ENCODE data around the gene RITA1. TPM values are rescaled to one million over a fixed set of nuclear protein-coding genes. Genes with fewer than 3 reads are reported as not detected.
"Not testable (repeated sequence)": the region's sequence is repeated elsewhere in the genome, so short reads cannot be mapped to it uniquely, and the experiment has no call there.

RITA1 gene, protein sequence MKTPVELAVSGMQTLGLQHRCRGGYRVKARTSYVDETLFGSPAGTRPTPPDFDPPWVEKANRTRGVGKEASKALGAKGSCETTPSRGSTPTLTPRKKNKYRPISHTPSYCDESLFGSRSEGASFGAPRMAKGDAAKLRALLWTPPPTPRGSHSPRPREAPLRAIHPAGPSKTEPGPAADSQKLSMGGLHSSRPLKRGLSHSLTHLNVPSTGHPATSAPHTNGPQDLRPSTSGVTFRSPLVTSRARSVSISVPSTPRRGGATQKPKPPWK
- total RNA-seq: 9.9 TPM
- long read RNA-seq, transcript RITA1-203 (3 exons, 1,898 nt): minor isoform, 6 of 63 reads
- long read RNA-seq, transcript RITA1-201 (4 exons, 2,053 nt): major isoform, 51 of 63 reads
- long read RNA-seq, partial matches to known transcripts: 2 of 63 reads
- long read RNA-seq, other reads (novel, unspliced or antisense): 1 of 63 reads

DNA sequence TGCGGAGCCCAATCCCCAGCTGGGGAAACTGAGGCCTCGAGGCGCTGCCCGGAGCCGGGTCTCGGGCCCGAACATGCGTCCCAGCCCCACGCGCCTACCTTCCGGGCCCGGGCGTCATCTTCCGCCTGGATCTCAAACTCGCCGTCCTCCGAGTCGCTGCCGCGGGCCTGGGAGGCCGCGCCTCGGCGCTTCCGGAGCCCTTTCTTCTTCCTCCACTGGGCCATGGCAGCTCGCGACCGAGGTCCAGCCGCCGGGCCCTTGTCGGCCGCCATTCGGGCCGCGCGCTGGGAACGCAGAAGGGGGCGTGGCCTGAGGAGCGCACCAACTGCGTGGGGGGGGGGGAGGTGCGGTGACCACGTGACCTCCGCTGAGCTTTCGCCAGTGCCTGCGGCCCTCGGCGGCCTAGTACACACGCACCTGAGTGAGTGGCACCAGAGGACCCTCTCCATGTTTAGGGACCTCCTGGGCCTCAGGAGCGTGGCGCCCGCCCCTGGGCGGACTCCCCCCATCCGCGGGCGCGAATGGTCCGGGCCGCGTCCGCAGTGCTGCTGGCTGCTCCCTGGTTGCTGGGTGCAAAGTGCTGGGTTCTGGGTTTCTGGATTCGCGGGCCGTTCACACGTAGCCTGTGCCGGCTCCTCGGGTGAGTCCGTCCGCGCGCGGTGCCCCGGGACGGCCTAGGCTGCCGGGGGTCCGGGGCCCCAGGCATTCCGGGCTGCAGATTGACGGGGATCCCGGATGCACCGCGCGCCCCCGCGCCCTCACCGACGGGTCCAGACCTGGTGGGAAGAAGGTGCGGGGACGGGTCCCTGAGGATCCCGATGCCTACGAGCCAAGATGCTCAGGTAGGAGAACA lies at the start of gene RITA1, which contains the start of gene DDX54:
Gene RITA1 (plus strand): TSS at position 542 of the 853 bp plus-strand sequence. CDS start 1,026 bp downstream, outside the sequence.
Gene DDX54 (minus strand): TSS at position 299 of the 853 bp plus-strand sequence. CDS start 27 bp downstream, at position 272.
- peak; percentile 93 for DNase-seq (ENCODE audit: low spot score)

DNA sequence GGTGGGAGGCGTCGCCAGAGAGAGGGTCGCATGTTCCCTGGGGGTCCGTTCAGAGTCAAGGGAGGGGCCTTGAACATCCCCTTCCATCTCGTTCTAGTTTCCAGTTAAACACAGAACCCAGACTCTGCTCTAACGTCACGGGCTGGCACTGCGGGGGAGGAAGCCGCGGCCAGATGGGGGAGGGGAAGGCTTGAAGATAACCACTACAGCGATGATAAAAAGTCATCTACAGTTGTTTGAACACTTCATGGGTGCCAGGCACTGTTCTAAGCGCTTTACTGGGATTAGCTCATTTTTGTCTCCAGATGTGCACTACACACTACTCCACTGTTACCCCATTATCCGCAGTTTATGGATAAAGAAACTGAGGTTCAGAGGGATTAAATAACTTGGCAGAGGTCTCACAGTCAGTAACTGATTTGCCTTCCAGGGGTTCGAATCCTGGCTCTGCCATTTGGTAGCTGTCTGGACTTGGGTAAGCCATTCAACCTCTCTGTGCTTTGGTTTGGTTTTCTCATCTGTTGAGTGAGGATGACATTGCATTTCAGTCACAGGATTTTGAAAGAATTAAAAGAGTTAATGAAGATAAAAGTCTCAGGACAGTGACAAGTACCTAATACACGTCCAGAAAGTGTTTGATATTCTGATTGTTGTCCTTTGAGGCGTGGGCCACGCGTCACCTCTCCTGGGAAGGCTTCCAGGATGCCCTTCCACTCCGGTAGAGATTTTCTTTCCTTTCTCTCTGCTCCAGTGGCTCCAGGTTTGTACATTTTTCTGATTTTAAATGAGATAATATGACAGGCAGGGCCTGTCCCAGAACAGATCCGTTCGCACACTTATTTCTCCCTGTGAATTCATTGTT lies 49.2 kb upstream of the RITA1 start:
- no peak for DNase-seq (ENCODE audit: low spot score)

DNA sequence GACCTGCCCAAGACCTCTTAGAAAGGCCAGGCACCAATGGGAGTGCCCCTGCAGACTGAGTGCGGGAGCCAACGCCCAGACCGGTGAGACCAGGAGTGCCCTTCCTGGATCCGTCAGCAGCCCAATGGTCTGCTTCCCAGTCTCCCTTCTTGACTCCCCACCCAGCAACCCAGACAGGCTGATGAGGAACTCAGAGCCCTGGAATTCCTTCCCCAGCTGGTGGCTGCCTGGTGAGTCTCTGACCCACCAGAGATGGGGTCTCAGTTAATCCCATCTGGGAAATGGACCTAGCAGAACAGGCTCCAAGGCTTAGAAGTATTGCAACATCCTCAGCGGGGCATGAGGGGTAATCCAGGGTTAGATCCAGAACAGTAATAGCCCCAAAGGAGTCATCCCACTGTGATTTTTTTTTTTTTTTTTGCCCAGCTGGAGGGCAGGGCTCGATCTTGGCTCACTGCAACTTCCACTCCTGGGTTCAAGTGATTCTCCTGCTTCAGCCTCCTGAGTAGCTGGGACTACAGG lies 48.5 kb upstream of the RITA1 start:
- DNase-seq (ENCODE audit: low spot score): no peak

DNA sequence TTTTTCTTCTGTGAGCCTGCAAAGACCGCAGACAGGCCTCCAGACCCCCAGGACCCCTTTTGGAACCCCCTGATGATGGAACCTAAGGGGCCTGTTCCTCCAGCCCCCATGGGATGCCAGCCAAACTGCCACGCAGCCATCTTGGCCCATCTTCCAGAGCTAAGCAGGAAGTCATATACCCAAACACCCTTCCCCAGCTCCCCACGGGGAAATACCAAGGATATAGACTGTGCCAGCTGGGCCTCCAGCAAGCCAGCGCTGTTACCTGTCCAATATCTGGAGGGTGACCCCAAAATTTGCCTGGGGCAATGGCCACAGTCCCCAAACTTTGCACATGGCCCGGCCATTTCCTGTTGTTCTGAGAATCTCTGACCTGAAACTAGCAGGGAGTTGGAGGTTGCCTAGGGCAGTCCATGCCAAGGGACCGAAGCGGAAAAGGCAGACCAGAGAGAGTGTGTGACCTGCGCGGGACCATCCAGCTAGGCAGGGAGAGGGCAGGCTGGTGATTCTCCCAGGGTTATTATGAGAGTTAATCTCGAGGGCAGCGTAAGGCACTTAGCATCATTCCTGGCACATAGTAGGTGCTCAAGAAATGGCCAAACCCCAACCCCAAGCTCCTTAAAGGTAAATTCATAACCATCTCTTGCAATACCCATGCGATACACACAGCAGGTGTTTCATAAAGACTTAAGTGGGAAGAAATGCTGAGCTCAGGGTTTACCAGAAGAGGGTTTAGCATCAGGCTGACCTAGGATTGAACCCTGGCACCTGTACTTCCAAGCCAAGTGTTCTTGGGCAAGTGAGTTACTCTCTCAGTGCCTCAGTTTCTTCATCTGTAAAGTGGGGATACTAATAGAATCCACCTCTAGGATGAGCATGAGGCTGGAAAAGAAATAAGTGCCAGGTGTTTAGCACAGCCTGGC lies 47.4 kb upstream of the RITA1 start:
- DNase-seq (ENCODE audit: low spot score): no peak

DNA sequence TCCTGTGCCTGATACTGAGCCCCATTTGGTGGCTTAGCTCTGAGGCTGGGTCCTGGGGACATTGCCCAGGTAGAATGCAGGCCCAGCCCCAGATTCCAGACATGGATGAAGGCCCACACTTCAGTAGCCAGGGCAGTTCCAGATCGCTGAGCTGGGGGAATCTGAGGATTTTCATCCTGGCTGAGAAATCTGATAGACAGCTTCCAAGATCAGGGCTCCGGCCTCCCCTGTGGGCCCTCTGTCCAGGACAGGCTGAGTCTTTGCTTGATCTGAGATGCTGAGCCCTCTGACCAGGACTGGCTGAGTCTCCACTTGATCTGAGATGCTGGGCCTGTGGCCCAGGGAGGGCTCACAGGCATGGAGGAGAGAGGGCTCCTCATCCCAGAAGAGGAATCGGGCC lies 46.7 kb upstream of the RITA1 start:
- DNase-seq (ENCODE audit: low spot score): no peak

DNA sequence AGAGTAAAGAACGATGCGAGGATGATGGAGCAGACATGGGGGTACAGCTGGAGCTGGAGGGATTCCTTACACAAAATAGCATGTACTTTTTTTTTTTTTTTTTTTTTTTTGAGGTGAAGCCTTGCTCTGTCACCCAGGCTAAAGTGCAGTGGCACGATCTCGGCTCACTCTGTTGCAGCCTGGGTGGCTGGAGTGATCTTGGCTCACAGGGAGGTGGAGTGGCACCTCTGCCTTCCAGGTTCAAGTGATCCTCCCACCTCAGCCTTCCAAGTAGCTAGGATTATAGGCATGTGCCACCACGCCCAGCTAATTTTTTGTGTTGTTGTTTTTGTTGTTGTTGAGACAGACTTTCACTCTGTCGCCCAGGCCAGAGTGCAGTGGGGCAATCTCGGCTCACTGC lies 44.8 kb upstream of the RITA1 start:
- DNase-seq (ENCODE audit: low spot score): no peak

DNA sequence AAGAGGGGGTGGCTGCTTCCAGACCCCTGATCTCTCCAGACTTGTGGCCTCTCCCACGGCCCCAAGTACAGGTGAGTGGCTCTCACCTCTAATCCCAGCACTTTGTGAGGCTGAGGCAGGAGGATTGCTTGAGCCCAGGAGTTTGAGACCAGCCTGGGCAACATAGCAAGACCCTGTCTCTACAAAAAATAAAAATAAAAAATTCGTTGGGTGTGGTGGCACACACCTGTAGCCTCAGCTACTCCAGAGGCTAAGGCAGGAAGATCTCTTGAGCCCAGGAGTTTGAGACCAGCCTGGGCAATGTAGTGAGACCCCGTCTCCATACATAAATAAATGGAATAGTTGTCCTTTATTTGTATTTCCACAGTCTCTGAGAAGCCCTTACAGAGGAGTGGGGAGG lies 43.8 kb upstream of the RITA1 start:
- not testable (repeated sequence) for DNase-seq (ENCODE audit: low spot score)

DNA sequence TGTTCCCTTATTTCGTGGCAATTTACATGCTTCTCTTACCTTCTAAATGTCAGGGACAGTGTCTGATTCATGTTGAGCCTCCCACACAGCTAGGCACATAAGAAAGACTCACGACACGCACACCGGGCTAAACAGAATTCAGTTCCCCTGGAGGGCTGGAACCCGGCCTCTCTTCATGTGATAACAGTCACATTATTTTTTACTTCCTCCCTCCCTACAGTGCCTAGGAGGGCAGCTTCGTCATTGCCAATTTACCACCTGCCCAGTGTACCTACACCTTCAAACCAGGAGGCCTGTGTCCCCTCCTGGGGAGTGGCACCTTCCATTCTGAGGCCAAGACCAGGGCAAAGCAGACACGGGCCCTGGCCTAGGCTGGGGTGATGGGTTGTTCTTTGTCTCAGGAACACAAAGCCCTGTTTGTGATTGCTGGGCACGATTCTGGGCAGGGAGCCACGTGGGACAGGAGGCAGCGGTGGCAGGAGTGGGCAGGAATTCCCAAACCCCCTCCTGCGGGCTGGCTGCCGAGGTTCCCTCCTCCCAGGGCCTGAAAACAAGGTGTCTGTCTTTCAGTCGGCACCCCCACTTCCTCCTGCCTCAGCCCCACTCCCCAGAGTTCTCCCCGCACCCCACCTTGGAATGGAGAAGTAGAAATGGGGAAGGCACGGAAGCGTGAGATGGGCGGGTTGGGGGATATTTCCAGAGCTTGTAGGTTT lies 43.2 kb upstream of the RITA1 start:
- DNase-seq (ENCODE audit: low spot score): no peak

DNA sequence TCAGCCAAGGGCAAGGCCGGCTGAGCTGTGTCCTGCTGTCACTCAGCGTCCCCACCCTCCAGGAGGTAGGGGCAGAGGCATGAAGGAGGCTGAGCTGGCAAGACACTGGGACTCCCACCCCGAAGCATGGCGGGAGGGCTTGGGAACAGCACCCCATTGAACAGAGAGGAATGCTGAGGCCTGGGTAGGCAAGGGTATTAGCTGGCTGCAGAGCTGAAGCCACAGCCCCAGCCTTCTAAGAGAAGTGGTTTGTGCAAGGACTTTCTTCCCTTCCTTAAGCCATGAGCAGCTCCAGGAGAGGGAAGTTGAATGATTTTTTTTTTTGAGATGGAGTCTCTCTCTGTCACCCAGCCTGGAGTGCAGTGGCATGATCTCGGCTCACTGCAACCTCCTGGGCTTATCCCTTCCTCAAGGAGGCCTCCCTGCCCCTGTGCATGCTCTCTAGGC lies 42.6 kb upstream of the RITA1 start:
- DNase-seq (ENCODE audit: low spot score): no peak

DNA sequence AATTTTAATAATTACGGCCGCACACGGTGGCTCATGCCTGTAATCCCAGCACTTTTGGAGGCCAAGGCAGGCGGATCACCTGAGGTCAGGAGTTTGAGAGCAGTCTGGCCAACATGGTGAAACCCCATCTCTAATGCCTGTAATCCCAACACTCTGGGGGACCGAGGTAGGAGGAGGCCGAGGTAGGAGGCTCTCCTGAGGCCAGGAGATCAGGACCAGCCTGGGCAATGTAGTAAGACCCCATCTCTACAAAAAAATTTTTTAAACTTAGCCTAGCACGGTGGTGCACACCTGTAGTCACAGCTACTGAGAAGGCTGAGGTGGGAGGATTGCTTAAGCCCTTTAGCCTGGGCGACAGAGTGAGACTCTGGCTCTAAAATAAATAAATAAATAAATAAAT lies 41.6 kb upstream of the RITA1 start:
- DNase-seq (ENCODE audit: low spot score): no peak

DNA sequence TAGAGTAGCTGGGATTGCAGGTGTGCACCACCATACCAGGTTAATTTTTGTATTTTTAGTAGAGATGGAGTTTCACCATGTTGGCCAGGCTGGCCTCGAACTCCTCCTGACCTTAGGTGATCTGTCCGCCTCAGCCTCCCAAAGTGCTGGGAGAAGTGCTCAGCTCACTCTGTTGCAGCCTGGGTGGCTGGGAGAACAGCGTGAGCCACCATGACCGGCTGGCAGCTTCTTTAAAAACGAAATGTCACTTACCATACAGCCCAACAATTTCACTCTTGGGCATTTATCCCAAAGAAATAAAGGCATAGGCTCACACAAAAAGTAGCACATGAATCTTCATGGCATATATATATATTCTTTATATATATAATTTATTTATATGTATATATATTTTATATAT lies 40.7 kb upstream of the RITA1 start:
- DNase-seq (ENCODE audit: low spot score): no peak

DNA sequence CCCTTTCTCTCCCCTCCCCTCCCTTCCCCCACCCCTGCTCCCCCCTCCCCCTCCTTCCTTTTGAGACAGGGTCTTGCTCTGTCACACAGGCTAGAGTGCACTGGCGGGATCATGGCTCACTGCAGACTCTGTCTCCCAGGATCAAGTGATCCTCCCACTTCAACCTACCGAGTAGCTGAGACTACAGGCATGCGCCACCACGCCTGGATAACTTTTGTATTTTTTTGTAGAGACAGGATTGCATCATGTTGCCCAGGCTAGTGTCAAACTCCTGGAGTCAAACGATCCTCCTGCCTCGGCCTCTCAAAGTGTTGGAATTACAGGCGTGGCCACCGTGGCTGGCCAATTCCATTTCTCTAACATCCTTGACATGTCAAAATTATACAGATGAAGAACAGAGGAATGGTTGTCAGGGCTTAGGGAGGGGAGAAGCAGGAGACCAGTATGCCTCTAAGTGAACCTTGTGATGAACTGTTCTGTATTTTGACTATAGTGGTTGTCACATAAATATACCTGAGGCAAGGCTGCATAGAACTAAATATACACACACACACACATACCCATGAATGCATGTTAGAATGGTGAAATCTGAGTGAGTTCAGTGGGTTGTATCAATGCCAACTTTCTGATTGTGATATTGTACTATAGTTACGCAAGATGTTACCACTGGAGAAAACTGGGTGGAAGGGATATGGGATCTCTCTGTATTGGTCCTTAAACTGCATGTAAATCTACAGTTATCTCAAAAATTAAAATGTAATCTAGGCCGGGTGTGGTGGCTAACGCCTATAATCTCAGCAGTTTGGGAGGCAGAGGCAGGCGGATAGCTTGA lies 39.6 kb upstream of the RITA1 start:
- no peak for DNase-seq (ENCODE audit: low spot score)

DNA sequence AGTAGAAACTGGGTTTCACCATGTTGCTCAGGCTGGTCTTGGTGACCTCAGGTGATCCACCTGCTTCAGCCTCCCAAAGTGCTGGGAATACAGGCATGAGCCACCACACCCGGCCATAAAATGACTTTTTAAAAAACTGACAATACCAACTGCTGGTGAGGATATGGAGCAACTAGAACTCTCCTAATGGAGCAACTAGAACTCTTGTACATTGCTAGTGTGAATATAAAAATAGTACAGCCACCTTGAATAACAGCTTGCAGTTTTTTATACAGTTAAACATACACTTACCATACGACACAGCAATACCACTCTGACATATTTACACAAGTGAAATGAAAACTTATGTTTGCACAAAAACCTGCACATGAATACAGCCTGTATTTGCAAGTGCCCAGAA lies 38.5 kb upstream of the RITA1 start:
- DNase-seq (ENCODE audit: low spot score): no peak

DNA sequence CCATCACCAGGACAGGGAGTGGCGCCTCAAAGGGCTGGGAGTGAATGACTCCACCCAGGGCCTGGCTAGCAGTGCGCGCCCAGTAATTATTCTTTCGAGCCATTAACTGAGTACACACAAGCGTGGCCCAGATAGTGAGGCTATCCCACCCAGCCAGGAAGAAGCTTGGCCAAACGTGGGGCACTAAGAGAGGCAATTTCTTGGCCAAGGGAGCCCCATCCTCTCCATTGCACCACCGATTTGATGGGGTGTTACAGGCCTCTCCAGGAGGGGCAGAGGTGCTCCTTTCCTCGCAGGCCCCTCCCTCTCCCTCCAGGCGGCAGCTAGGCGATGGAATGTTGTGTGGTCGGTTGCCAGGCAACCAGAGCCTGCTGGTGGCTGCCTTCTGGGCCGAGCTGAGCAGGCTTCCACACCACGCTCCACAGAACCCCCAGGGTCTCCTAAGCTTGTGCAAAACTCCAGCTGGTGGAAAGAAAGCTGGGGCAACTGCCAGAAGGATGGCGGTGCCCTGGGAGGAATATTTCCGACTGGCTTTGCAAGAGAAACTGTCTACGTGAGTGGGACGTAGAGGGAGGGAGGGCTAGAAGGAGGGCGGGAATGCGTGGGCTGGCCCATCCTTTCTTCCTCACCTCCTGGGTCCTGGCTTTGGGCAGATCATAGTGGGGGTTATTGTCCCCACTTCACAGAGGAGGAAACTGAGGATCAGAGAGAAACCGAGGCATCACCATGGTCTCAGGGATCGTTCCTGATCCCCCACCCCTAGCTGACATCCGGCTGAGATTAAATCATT lies 36.0 kb upstream of the RITA1 start, which contains the start of gene CFAP73:
Gene CFAP73 (plus strand): TSS at position 364 of the 790 bp plus-strand sequence. CDS start 134 bp downstream, at position 498.
- DNase-seq (ENCODE audit: low spot score): no peak

DNA sequence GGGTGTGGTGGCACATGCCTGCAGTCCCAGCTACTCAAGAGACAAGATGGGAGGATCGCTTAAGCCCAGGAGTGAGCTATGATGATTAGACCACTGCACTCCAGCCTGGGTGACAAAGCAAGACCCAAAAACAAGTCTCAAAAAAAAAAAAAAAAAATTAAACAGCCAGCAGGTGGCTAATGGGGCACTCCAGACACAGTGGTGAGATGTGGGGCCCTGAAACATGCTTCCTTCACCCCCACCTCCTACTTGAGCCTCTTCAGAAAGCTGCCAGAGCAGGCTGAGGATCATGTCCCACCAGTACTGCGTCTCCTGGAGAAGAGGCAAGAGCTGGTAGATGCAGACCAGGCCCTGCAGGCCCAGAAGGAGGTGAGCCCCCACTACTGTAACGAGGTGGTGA lies 33.9 kb upstream of the RITA1 start:
- no peak for DNase-seq (ENCODE audit: low spot score)

DNA sequence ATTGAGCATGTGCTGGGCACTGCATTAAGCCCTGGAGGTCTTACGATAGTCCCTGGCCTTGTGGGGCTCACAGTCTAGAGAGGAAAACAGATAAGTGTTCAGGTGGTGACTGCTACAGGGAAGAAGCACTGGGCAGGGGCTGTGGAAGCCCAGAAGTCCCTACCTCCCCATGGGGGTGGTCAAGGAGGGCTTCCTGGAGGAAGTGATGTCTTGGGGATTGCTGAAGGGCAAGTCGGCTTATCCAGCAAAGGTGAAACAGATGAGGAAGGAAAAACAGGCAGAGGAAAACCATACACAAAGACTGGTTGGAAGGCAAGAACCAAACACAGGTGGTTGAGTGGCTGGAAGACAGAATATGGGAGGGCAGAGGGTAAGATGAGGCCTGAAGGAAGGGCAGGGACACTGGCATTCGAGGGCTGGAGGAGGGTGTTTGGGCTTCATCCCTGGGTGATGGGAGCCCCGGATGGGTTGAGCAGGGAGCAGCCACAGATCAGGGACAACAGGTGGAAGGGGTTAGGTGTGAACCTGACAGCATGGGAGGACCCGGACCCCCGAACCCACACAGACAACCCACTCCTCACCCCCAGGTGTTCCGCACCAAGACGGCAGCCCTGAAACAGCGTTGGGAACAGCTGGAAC lies 33.2 kb upstream of the RITA1 start:
- DNase-seq (ENCODE audit: low spot score): no peak
